T-helper 17 cell (primary cell): Measurements from ENCODE around the gene PROM2. TPM values are rescaled to one million over a fixed set of nuclear protein-coding genes. Genes with fewer than 3 reads are reported as not detected.
A peak's percentile ranks its signal among the peaks of the same experiment; 100 is the strongest.
"Not testable (repeated sequence)": the region's sequence is repeated elsewhere in the genome, so short reads cannot be mapped to it uniquely, and the experiment has no call there.

ENCODE experiments used
- ATAC-seq: fragments of 150-1000 bp; cut with Tn5 transposase; 2 replicates; pipeline ENCODE4 v1.10.0; 2021; ENCODE audit warnings: mild to moderate bottlenecking, moderate library complexity
- DNase-seq, 3 donors: peaks; one replicate each; pipeline versions ENCODE4 v3.0.0 to v3.0.0-alpha.2; 2020 to 2021
- H3K9me3 ChIP-seq: one replicate; pipeline ENCODE4 v1.7.0; 2013; ENCODE audit warnings: low read length, mild to moderate bottlenecking; ENCODE audit not compliant: control insufficient read depth, poor library complexity, severe bottlenecking
- H3K27ac Mint-ChIP-seq: one replicate; pipeline ENCODE4 v1.8.0; 2022; ENCODE audit warnings: mild to moderate bottlenecking, moderate library complexity, mixed read lengths
- H3K27me3 Mint-ChIP-seq: one replicate; pipeline ENCODE4 v1.8.0; 2022; ENCODE audit warnings: mixed read lengths
- H3K36me3 Mint-ChIP-seq: one replicate; pipeline ENCODE4 v1.8.0; 2022; ENCODE audit warnings: low read depth, mixed read lengths
- H3K4me1 Mint-ChIP-seq: one replicate; pipeline ENCODE4 v1.8.0; 2022; ENCODE audit warnings: mild to moderate bottlenecking, mixed read lengths
- H3K4me3 Mint-ChIP-seq: one replicate; pipeline ENCODE4 v1.8.0; 2022; ENCODE audit warnings: mild to moderate bottlenecking, moderate library complexity, mixed read lengths
- total RNA-seq, 4 donors: library from RNA in 2 of 4; stranded (reverse) in 2 of 4; gene quantifications; one replicate each; pipeline ENCODE4 v1.2.3 and lab custom pipeline; 2022 to 2026

PROM2 gene
- total RNA-seq (under 1 TPM in 1 of 2 donors, not detected in 1; 0.77 TPM), total RNA-seq (lab: John Stamatoyannopoulos, UW) (0.15 to 0.46 reads per million in 2 donors)

GRCh38 chr2:95274291-95275150, at the start of gene PROM2:
Gene PROM2 (plus strand): TSS chr2:95274449. CDS start chr2:95274586, 137 bp downstream.
- DNase-seq, result peak in 1 of 3 donors; percentile 6
- H3K36me3 Mint-ChIP-seq, result no peaks in the 10 kb centered on the region
- H3K27ac Mint-ChIP-seq, result no peak within 1 kb of the TSS

DNA sequence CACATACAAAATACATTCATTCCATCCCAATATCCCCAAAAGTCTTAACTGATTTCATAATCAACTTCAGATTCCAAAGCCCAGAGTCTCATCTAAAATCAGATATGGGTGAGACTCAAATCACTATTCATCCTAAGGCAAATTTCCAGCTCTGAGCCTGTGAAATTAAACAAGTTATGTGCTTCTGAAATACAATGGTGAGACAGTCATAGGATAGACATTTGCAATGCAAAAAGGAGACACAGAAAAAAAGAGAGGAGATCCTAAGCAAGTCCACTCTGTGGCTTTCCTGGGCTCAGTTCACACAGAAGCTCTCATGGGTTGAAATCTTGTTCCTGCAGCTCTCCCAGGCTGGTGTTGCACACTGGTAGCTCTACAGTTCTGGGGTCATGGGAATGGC, 48.6 kb upstream of the PROM2 start:
- Mint-ChIP-seq H3K4me3 (no peak overlapping the region), H3K36me3 (peaks cover 8% of the 10 kb centered on the region), H3K27ac (no peak overlapping the region), H3K4me1 (no peaks in the 10 kb centered on the region), H3K27me3 (no peaks in the 10 kb centered on the region)
- ATAC-seq, result no peak
- no peak for DNase-seq
- H3K9me3 ChIP-seq, result peaks cover 4% of the 10 kb centered on the region

More at GRCh38 chr2:95274291-95275150, at the start of gene PROM2:
- Mint-ChIP-seq H3K4me3 (no peak within 1 kb of the TSS), H3K4me1 (no peaks in the 10 kb centered on the region), H3K27me3 (no peaks in the 10 kb centered on the region)
- ATAC-seq, result no peak
- no peaks in the 10 kb centered on the region for H3K9me3 ChIP-seq

GRCh38 chr2:95231723-95232122, 42.5 kb upstream of the PROM2 start:
- ATAC-seq (no peak), DNase-seq (no peak)
- peaks cover 4% of the 10 kb centered on the region for H3K36me3 Mint-ChIP-seq
- peaks cover 5% of the 10 kb centered on the region for H3K9me3 ChIP-seq
- no peaks in the 10 kb centered on the region for H3K27me3 Mint-ChIP-seq
- no peaks in the 10 kb centered on the region for H3K4me1 Mint-ChIP-seq
- no peak overlapping the region for H3K4me3 Mint-ChIP-seq
- no peak overlapping the region for H3K27ac Mint-ChIP-seq

GRCh38 chr2:95232232-95232631, 42.0 kb upstream of the PROM2 start:
- peaks cover 4% of the 10 kb centered on the region for H3K36me3 Mint-ChIP-seq
- no peak overlapping the region for H3K27ac Mint-ChIP-seq
- ATAC-seq (no peak), DNase-seq (no peak)
- H3K27me3 Mint-ChIP-seq, result no peaks in the 10 kb centered on the region
- no peak overlapping the region for H3K4me3 Mint-ChIP-seq
- H3K9me3 ChIP-seq, result peaks cover 7% of the 10 kb centered on the region
- H3K4me1 Mint-ChIP-seq, result no peaks in the 10 kb centered on the region

DNA sequence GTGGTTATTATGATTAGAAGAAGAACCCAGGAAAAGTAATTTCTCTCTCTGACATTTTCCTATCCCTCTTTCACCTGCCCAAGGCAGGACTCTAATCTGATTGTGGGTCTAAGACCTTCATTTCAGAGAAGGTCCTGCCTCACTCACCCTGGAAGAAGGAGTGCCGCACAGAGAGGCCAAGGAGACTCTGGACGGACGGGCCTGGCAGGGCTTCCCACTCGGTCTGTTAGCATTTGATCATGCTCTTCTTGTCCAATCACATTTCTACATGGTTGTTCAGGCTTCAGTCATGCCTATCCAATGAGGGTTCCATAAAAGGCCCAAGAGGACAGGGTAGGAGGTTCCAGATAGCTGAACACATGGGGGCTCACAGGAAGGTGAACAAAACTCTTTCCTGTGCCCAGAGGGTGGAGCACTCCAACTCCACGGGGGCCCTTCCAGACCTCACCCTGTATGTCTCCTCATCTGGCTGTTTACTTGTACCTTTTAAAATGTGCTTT, 39.9 kb upstream of the PROM2 start:
- no peak for DNase-seq
- Mint-ChIP-seq H3K36me3 (peaks cover 3% of the 10 kb centered on the region), H3K4me3 (no peak overlapping the region), H3K27me3 (no peaks in the 10 kb centered on the region), H3K4me1 (no peaks in the 10 kb centered on the region), H3K27ac (no peak overlapping the region)
- no peak for ATAC-seq
- peaks cover 7% of the 10 kb centered on the region for H3K9me3 ChIP-seq

- Mint-ChIP-seq H3K27me3 (no peaks in the 10 kb centered on the region), H3K4me1 (no peaks in the 10 kb centered on the region), H3K27ac (no peak overlapping the region), H3K36me3 (peaks cover 2% of the 10 kb centered on the region), H3K4me3 (no peak overlapping the region)
- DNase-seq (no peak), ATAC-seq (no peak)
- peaks cover 7% of the 10 kb centered on the region for H3K9me3 ChIP-seq
Observed at GRCh38 chr2:95234816-95235215, 39.4 kb upstream of the PROM2 start.

DNA sequence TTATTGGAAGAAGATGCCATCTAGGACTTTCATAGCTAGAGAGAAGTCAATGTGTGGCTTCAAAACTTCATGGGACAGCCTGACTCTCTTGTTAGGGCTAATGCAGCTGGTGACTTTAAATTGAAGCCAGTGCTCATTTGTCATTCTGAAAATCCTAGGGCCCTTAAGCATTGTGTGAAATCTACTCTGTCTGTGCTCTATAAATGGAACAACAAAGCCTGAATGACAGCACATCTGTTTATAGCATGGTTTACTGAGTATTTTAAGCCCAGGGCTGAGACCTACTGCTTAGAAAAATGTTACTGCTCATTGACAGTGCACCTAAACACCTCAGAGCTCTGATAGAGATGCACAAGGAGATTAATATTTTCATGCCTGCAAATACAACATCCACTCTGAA, 36.1 kb upstream of the PROM2 start:
- H3K27ac Mint-ChIP-seq, result no peak overlapping the region
- H3K36me3 Mint-ChIP-seq, result peaks cover 2% of the 10 kb centered on the region
- no peaks in the 10 kb centered on the region for H3K4me1 Mint-ChIP-seq
- ATAC-seq, result no peak
- no peak for DNase-seq
- H3K9me3 ChIP-seq, result peaks cover 11% of the 10 kb centered on the region
- H3K27me3 Mint-ChIP-seq, result no peaks in the 10 kb centered on the region
- H3K4me3 Mint-ChIP-seq, result no peak overlapping the region

DNA sequence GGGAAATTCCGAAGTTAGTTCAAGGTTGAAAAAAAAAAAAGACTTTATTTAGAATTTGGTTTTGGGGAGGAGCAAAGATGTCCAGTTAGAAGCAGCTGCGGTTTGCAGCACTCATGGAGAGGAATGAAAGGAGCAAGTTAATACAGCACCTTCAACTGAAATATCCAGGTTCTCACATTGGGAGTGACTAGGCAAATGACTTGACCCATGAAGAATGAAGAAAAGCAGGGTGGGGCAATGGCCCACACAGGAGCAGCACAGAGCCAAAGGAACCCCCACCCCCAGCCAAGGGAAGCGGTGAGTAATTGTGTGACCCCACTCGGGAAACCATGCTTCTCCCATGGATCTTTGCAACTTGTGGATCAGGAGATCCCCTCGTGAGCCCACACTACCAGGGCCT, 34.2 kb upstream of the PROM2 start:
- no peak overlapping the region for H3K4me3 Mint-ChIP-seq
- ATAC-seq (no peak), DNase-seq (no peak)
- peaks cover 2% of the 10 kb centered on the region for H3K36me3 Mint-ChIP-seq
- H3K9me3 ChIP-seq, result peaks cover 9% of the 10 kb centered on the region
- H3K27ac Mint-ChIP-seq, result no peak overlapping the region
- H3K4me1 Mint-ChIP-seq, result no peaks in the 10 kb centered on the region
- H3K27me3 Mint-ChIP-seq, result no peaks in the 10 kb centered on the region

DNA sequence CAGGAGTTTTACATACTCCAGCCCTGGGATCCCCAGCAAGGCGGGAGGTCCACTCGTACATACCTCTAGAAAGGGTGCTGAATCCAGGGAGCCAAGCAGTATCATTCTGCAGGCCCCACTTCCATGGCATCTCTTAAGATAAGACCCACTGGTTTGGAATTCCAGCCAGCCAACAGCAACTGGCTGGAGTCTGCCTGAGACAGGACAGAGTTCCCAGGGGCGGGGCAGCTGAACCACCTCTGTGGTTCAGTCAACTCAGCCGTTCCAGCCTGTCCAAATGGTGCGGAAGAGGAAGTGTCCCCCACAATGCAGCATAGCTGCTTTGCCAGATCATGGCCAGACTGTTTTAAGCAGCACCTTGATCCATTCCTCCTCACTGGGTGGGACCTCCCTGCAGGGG, 33.7 kb upstream of the PROM2 start:
- ATAC-seq (no peak), DNase-seq (no peak)
- peaks cover 8% of the 10 kb centered on the region for H3K9me3 ChIP-seq
- H3K27me3 Mint-ChIP-seq, result no peaks in the 10 kb centered on the region
- H3K36me3 Mint-ChIP-seq, result peaks cover 2% of the 10 kb centered on the region
- H3K4me3 Mint-ChIP-seq, result no peak overlapping the region
- no peak overlapping the region for H3K27ac Mint-ChIP-seq
- no peaks in the 10 kb centered on the region for H3K4me1 Mint-ChIP-seq

- DNase-seq, H3K4me3 Mint-ChIP-seq, H3K9me3 ChIP-seq, H3K27ac Mint-ChIP-seq, H3K4me1 Mint-ChIP-seq, H3K36me3 Mint-ChIP-seq, ATAC-seq, H3K27me3 Mint-ChIP-seq: not testable (repeated sequence)
Observed at GRCh38 chr2:95242084-95242483, 32.2 kb upstream of the PROM2 start.

DNA sequence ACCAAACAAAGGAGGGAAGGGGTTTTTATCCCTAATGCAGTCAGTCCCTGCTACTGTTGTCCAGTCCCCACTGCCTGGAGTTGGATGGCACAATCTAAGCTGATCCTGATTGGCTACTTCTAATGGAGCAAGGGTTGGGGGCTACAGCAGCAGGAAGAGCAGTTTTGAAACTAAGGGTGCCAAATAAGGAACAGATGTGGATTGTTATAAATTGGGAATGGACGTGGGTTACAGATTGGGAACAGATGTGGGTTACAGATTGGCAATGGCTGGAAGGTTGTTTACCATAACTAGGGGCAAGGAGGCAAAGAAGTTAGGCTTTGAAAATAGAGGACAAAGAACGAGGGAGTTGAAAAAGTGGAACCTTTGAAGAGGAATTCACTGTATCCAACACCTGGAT, 16.0 kb upstream of the PROM2 start:
- no peaks in the 10 kb centered on the region for H3K9me3 ChIP-seq
- DNase-seq, result no peak
- no peak overlapping the region for H3K4me3 Mint-ChIP-seq
- H3K36me3 Mint-ChIP-seq, result peaks cover 4% of the 10 kb centered on the region
- no peak for ATAC-seq
- H3K4me1 Mint-ChIP-seq, result no peaks in the 10 kb centered on the region
- H3K27me3 Mint-ChIP-seq, result no peaks in the 10 kb centered on the region
- no peak overlapping the region for H3K27ac Mint-ChIP-seq

GRCh38 chr2:95260028-95261023, 13.9 kb upstream of the PROM2 start:
- Mint-ChIP-seq H3K27ac (no peak overlapping the region), H3K4me1 (no peaks in the 10 kb centered on the region), H3K27me3 (no peaks in the 10 kb centered on the region), H3K4me3 (no peak overlapping the region), H3K36me3 (peaks cover 4% of the 10 kb centered on the region)
- ATAC-seq (no peak), DNase-seq (no peak)
- no peaks in the 10 kb centered on the region for H3K9me3 ChIP-seq

DNA sequence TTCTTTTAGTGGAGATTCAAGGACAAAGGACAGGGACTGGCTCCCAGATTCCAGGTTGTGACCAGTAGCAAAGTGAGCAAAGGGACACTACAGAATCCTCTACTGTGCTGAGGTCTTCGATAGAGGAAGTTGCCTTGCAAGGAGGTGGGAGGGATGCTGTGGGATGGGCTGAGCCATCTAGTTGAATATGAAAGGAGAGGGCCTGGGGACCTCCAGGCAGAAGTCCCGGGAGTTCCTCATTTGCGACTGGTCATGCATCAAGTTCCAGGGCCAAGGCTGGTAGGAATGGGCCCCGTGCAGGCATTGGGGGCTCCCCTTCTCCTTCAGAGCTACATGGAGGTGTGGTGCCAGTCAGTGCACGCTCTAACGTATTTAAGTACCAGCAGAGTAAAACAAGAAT, 12.6 kb upstream of the PROM2 start:
- DNase-seq (no peak), ATAC-seq (no peak)
- peaks cover 4% of the 10 kb centered on the region for H3K36me3 Mint-ChIP-seq
- H3K27ac Mint-ChIP-seq, result no peak overlapping the region
- no peak overlapping the region for H3K4me3 Mint-ChIP-seq
- H3K9me3 ChIP-seq, result no peaks in the 10 kb centered on the region
- no peaks in the 10 kb centered on the region for H3K4me1 Mint-ChIP-seq
- peaks cover 3% of the 10 kb centered on the region for H3K27me3 Mint-ChIP-seq
